Stimulated activated CD4-positive, alpha-beta T cell treated with anti-CD3 and anti-CD28 coated beads, Interleukin-2, amount 100 ng/mL, for 24 hours (primary cell): Measurements from ENCODE around the gene FBF1.
A peak's percentile ranks its signal among the peaks of the same experiment; 100 is the strongest.
"Not testable (repeated sequence)": the region's sequence is repeated elsewhere in the genome, so short reads cannot be mapped to it uniquely, and the experiment has no call there.

ENCODE experiments used
- DNase-seq, 2 donors: peaks; one replicate each; pipeline ENCODE4 v3.0.0-alpha.2; 2020

The FBF1 gene

DNA sequence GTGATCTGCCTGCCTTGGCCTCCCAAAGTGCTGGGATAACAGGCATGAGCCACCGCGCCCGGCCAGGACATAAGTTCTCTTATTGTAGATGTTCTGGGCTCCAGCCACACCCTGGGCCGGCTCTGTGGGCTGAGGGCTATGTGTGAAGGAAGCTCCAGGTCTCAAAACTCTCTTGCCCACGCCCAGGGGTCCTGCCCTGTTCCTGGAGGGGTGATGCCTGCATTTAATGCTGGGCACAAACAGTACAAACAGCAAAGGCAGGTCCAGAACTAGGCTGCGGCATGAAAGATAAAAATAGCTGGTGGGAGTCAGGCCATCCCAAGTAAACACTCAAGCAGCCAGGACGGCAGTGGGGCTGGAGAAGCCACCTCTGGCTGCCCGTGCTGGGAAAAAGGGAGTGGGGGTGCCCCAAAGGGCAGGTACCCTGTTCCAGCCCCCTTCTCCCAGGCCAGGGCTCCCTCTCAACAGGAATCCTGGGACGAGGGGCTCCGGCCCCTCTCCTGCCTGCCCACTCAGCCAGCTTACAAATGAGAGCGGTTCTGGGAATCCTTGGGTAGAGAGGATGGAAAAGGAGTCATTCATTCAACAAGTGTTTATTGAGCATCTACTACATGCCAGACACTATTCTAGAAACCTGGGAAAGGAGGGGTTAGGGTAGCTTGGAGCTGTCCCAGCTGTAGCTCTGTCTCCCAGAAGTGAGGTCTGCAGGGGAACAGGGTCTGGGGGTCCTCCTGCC is 67.1 kb downstream of the FBF1 start:
- DNase-seq, result no peak

GRCh38 chr17:75872434-75873351 is 68.1 kb downstream of the FBF1 start:
- peak; percentile 28 to 49 for DNase-seq

DNA sequence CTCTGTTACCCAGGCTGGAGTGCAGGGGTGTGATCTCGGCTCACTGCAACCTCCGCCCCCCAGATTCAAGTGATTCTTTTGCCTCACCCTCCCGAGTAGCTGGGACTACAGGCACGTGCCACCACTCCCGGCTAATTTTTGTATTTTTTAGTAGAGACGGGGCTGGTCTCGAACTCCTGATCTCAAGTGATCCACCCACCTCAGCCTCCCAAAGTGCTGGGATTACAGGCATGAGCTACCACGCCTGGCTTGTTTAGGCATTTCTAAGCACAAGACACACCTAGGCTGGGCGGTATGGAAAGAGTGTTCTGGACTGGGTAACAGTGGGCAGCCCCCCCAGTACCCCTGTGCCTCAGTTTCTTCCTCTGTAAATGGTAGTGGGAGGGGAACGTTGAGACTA is 70.6 kb downstream of the FBF1 start:
- DNase-seq, result not testable (repeated sequence)

DNA sequence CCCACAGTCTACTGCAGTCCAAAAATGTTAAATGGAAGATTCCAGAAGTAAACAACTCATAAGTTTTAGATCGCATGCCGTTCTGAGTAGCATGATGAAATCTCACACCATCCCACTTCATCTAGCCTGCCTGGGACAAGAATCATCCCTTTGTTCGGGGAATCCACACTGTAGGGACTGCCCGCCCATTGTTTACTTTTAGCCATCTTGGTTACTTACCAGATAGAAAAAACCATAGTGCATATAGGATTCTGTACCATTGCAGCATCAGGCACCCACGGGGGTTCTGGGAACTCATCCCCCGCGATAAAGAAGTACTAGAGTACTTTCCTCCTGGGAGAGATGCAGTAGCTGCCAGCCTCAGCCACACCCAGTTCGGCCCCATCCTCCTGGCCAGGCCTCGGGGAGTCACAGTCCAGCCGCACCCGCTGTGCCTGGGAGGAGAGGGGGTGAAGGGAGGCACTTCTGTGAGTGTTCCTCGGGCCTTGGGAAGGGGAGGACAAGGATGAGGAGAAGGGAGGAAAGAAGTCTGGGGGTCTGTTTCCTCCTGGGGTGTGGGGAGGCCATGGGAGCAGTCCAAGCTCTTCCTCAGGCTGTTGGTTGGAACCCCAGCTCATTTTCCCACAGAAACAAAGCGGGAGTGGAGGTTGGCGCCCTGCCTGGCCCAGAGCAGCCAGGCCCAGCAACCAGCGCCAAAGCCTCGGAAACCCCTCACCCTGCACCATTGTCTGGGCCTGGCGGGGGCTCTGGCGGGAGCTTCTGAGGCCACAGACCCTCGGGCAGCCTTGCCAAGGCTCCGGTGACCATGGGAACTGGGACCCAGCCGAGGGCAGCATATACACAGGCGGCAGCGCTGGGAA is 71.3 kb downstream of the FBF1 start:
- DNase-seq, result no peak

DNA sequence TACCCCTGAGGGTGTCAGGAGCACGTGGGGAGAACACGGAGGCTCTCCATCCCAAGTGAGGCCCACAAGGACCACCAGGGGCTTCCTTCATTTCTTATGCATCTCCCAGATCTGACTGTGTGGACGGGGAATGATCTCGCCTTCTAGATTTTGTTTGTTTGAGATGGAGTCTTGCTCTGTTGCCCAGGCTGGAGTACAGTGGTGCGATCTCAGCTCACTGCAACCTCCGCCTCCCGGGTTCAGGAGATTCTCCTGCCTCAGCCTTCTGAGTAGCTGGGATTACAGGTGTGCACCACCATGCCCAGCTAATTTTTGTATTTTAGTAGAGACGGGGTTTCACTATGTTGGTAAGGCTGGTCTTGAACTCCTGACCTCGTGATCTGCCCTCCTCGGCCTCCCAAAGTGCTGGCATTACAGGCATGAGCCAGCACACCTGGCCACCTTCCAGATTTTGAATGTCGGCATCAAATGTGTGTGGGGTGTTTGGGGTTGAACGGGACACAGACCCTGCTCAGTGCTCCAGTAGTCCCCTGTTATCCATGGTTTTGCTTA is 72.0 kb downstream of the FBF1 start:
- DNase-seq, result not testable (repeated sequence)

- not testable (repeated sequence) for DNase-seq
Measured at GRCh38 chr17:75865404-75866188, 75.2 kb downstream of the FBF1 start.

- not testable (repeated sequence) for DNase-seq
Measured at GRCh38 chr17:75864887-75865286, 76.0 kb downstream of the FBF1 start.

DNA sequence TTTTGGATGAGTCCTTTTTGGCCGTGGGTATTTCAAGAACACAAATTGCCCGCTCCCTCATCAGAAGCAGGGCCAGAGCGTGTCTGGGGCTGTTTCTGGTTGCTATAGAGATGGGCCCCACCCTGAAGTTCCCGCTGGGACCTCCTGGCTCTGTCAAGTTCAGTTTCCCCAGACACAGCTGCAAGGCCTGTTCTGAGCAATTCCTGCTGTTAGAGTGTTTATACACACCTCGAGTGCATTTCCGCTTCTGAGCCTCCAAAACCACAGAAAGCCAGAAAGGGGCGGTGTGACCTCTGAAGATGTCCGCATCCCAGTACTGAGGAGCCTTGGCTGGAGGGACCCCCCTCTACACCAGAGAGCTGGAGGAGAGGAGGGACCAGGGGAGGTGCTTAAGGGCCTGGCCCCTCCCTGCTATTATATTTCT is 76.4 kb downstream of the FBF1 start:
- DNase-seq, result peak; percentile 30 to 35

GRCh38 chr17:75861927-75862317 is 78.9 kb downstream of the FBF1 start:
- no peak for DNase-seq
